BLaER1 treated with 17β-estradiol and CSF1 and Interleukin-3, amounts not matched to agents 10 nM and 100 nM (cell line): ENCODE data around the gene ADPRM.
A peak's percentile ranks its signal among the peaks of the same experiment; 100 is the strongest.

Experiments used
- H3K27ac ChIP-seq, 11 experiments: shearing (Covaris generic); formaldehyde crosslinking; 2 replicates each; pipeline ENCODE4 v1.8.1; 2022
- H3K27me3 ChIP-seq, 11 experiments: shearing (Covaris generic); formaldehyde crosslinking; 2 replicates each; pipeline ENCODE4 v1.8.1; 2022
- H3K36me3 ChIP-seq, 11 experiments: shearing (Covaris generic); formaldehyde crosslinking; 2 replicates each; pipeline ENCODE4 v1.8.1; 2022
- H3K4me1 ChIP-seq, 10 experiments: shearing (Covaris generic); formaldehyde crosslinking; 2 replicates each; pipeline ENCODE4 v1.8.1; 2022
- H3K4me2 ChIP-seq, 11 experiments: shearing (Covaris generic); formaldehyde crosslinking; 2 replicates each; pipeline ENCODE4 v1.8.1; 2022
- H3K4me3 ChIP-seq, 10 experiments: shearing (Covaris generic); formaldehyde crosslinking; 2 replicates each; pipeline ENCODE4 v1.8.1; 2022
- H3K9ac ChIP-seq, 11 experiments: shearing (Covaris generic); formaldehyde crosslinking; 2 replicates each; pipeline ENCODE4 v1.8.1; 2022
- H3K9me3 ChIP-seq, 11 experiments: shearing (Covaris generic); formaldehyde crosslinking; replicated peaks in 1 of 11; 2 replicates each; pipeline ENCODE4 v1.8.1; 2022
- H4K20me1 ChIP-seq, 11 experiments: shearing (Covaris generic); formaldehyde crosslinking; 2 replicates each; pipeline ENCODE4 v1.8.1; 2022
- Cebpa-rat ChIP-seq, 11 experiments: shearing (Covaris generic); IDR thresholded peaks; 2 replicates each; pipeline ENCODE4 v1.8.1; 2022

Gene ADPRM

GRCh38 chr17:10733666-10734065 is 36.3 kb downstream of the ADPRM start:
- Histone ChIP-seq H3K9ac (no peak overlapping the region), H3K4me3 (no peak overlapping the region), H3K27me3 (no peaks in the 10 kb centered on the region), H3K4me2 (no peak overlapping the region), H3K9me3 (no peaks in the 10 kb centered on the region), H3K36me3 (no peaks in the 10 kb centered on the region), H3K4me1 (peaks cover 5 to 37% (median 27%) of the 10 kb centered on the region in 10 experiments; a peak in 17 of 20 replicates), H4K20me1 (no peaks in the 10 kb centered on the region), H3K27ac (no peak overlapping the region)
- no peak for TF ChIP-seq Cebpa-rat (IDR thresholded peaks at IDR 0.05)

DNA sequence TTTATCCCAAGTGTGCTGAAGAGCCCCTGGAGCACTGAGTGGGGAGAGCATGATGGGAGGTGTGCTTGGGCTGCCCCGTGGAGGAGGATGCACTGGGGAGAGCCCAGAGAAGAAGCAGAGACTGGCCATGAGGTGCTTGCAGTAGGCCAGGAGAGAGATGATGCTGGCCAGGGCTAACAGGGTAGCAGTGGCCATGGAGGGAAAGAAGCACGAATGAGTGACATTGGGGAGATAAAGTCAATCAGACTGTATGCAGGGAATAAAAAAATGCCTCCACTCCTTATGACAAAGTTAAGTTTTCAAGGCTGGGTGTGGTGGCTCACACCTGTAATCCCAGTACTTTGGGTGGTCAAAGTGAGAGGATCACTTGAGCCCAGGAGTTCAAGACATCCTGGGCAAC is 37.9 kb downstream of the ADPRM start:
- Histone ChIP-seq H3K4me2 (no peak overlapping the region), H3K9me3 (no peaks in the 10 kb centered on the region), H3K4me1 (peaks cover 5 to 28% (median 21%) of the 10 kb centered on the region in 10 experiments; a peak in 17 of 20 replicates), H3K9ac (no peak overlapping the region), H3K27ac (no peak overlapping the region), H3K36me3 (no peaks in the 10 kb centered on the region), H3K4me3 (no peak overlapping the region), H4K20me1 (no peaks in the 10 kb centered on the region), H3K27me3 (no peaks in the 10 kb centered on the region)
- TF ChIP-seq Cebpa-rat (IDR thresholded peaks at IDR 0.05), result no peak

DNA sequence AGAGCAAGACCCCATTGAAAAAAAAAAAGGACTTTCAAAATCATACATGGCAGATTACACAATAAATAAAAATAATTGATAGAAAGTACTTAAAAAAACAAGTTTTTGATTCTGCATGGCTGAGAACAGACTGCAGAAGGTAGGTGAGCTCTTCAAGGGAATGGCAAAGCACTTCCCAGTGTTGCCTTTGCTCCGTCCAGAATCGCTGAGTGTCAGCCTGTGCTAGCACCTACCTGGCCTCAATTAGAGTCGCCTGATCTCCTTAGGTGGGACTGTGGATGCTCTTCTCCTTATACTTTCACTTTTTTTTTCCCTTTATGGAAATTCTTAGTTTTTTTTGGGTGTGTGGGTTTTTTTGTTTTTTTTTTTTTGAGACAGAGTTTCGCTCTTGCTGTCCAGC is 38.4 kb downstream of the ADPRM start:
- Histone ChIP-seq H3K4me1 (peaks cover 5 to 22% (median 15%) of the 10 kb centered on the region in 10 experiments; a peak in 17 of 20 replicates), H4K20me1 (no peaks in the 10 kb centered on the region), H3K9ac (no peak overlapping the region), H3K36me3 (no peaks in the 10 kb centered on the region), H3K4me3 (no peak overlapping the region), H3K27ac (no peak overlapping the region), H3K9me3 (no peaks in the 10 kb centered on the region), H3K4me2 (no peak overlapping the region), H3K27me3 (no peaks in the 10 kb centered on the region)
- TF ChIP-seq Cebpa-rat (IDR thresholded peaks at IDR 0.05), result 0 out of 22 replicates have a peak, but pooled peaks of 1 of the 11 experiments have one; percentile 16

GRCh38 chr17:10737168-10737622 is 39.8 kb downstream of the ADPRM start:
- Histone ChIP-seq H3K9ac (no peak overlapping the region), H4K20me1 (no peaks in the 10 kb centered on the region), H3K36me3 (no peaks in the 10 kb centered on the region), H3K4me2 (peak overlapping the region in 9 of 11 experiments; percentile 3 to 55 (median 23); a peak in 12 of 22 replicates), H3K4me3 (no peak overlapping the region), H3K4me1 (peaks cover 3 to 16% (median 9%) of the 10 kb centered on the region in 10 experiments; a peak in 14 of 20 replicates), H3K27ac (0 out of 22 replicates have a peak overlapping the region, but pooled peaks of 1 of the 11 experiments have one; percentile 9), H3K9me3 (no peaks in the 10 kb centered on the region), H3K27me3 (no peaks in the 10 kb centered on the region)
- TF ChIP-seq Cebpa-rat (IDR thresholded peaks at IDR 0.05), result 0 out of 22 replicates have a peak, but pooled peaks of 1 of the 11 experiments have one; percentile 21

DNA sequence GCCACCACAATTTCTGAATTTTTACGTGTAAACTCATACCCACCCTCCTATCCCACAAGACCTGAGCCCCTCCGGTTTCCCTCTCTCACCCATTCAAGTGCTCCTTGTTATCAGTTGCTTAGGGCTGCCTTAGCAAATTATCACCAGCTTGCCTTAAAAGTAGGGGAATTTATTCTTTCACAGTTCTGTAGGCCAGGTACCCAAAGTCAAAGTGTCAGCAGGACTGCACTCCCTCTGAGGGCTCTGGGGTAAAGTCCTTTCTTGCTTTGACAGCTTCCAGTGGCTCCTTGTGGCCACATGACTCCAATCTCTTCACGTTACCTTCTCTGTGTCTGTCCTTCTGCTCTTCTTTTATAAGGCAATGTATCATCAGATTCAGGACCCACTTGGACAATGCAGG is 40.3 kb downstream of the ADPRM start:
- TF ChIP-seq Cebpa-rat (IDR thresholded peaks at IDR 0.05), result no peak
- Histone ChIP-seq H3K4me3 (no peak overlapping the region), H4K20me1 (no peaks in the 10 kb centered on the region), H3K9me3 (no peaks in the 10 kb centered on the region), H3K27me3 (no peaks in the 10 kb centered on the region), H3K9ac (no peak overlapping the region), H3K4me2 (peak overlapping the region in 8 of 11 experiments; percentile 5 to 43 (median 22); a peak in 10 of 22 replicates), H3K36me3 (no peaks in the 10 kb centered on the region), H3K27ac (peak overlapping the region in 1 of 11 experiments; percentile 9; a peak in 1 of 22 replicates), H3K4me1 (peaks cover under 1 to 16% (median 9%) of the 10 kb centered on the region in 10 experiments; a peak in 14 of 20 replicates)

- Histone ChIP-seq H3K27ac (no peak overlapping the region), H4K20me1 (no peaks in the 10 kb centered on the region), H3K27me3 (no peaks in the 10 kb centered on the region), H3K36me3 (no peaks in the 10 kb centered on the region), H3K4me3 (no peak overlapping the region), H3K9ac (no peak overlapping the region), H3K4me2 (no peak overlapping the region), H3K9me3 (no peaks in the 10 kb centered on the region), H3K4me1 (peaks cover 0 to 16% (median 9%) of the 10 kb centered on the region in 10 experiments; a peak in 13 of 20 replicates)
- TF ChIP-seq Cebpa-rat (IDR thresholded peaks at IDR 0.05), result no peak
These were observed 41.3 kb downstream of the ADPRM start for GRCh38 chr17:10738521-10739258.

- no peak for TF ChIP-seq Cebpa-rat (IDR thresholded peaks at IDR 0.05)
- Histone ChIP-seq H3K4me1 (peaks cover 0 to 21% (median 14%) of the 10 kb centered on the region in 10 experiments; a peak in 16 of 20 replicates), H3K27ac (no peak overlapping the region), H3K9me3 (no peaks in the 10 kb centered on the region), H3K4me2 (no peak overlapping the region), H3K27me3 (no peaks in the 10 kb centered on the region), H3K9ac (no peak overlapping the region), H3K4me3 (no peak overlapping the region), H3K36me3 (no peaks in the 10 kb centered on the region), H4K20me1 (no peaks in the 10 kb centered on the region)
These were observed 42.0 kb downstream of the ADPRM start for GRCh38 chr17:10739386-10739785.

DNA sequence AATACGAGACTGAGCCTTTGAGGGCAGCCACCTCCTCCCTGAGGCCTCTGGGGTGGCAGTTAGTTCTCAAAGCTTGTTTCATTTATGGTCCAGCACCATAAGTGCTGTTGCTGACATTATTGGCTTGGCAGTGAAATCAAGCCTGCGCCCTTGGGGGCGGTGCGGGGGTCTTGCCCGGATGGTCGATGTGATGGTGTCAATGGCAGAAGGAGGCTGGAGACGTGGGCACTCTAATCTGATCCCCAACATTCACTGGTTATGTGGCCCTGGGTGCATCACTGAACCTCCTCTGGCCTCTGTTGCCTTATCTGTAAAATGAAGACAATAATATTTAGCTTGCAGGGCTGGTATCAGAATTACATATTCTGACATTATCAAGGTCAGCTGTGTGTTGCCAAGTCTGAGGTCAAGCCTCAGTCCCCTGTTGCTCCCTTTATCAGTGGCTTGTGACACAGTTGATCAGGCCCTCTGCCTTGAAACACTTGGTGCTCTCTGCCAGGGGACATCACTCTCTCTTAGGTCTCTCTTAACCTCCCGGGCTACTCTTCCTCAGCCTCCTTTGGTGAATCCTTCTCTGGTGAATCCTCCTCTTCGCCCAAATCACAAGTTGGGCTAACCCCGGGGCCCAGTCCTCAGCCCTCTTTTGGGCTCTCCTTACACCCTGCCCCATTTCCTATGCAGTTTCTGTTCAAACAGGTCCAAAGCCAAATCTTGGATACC is 44.2 kb downstream of the ADPRM start:
- Histone ChIP-seq H3K9me3 (no peaks in the 10 kb centered on the region), H3K9ac (no peak overlapping the region), H3K4me2 (no peak overlapping the region), H3K36me3 (no peaks in the 10 kb centered on the region), H3K4me3 (no peak overlapping the region), H3K27ac (no peak overlapping the region), H3K27me3 (no peaks in the 10 kb centered on the region), H4K20me1 (no peaks in the 10 kb centered on the region), H3K4me1 (peaks cover 0 to 30% (median 24%) of the 10 kb centered on the region in 10 experiments; a peak in 17 of 20 replicates)
- no peak for TF ChIP-seq Cebpa-rat (IDR thresholded peaks at IDR 0.05)

DNA sequence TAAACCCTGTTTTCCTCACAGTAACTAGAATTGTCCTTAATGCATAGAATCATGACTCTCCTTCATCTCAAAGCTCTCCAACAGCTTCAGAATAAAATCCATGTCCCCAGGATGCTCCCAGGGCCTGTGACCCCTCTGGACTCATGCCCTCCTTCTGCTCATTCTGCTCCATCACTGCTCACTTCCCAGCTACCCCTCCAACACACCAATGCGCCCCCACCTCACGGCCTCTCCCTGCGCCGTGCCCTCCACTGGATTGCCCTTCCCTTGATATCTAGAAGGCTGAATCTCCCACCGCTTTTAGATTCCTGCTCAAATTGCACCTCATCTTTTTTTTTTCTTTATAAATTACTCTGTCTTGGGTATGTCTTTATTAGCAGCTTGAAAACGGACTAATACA is 45.0 kb downstream of the ADPRM start:
- H3K27me3 ChIP-seq, result no peaks in the 10 kb centered on the region
- H3K36me3 ChIP-seq, result no peaks in the 10 kb centered on the region
- no peak for TF ChIP-seq Cebpa-rat (IDR thresholded peaks at IDR 0.05)
- no peaks in the 10 kb centered on the region for H4K20me1 ChIP-seq
- H3K9me3 ChIP-seq, result no peaks in the 10 kb centered on the region
- peaks cover 0 to 26% (median 19%) of the 10 kb centered on the region in 10 experiments; a peak in 17 of 20 replicates for H3K4me1 ChIP-seq
- H3K4me2 ChIP-seq, result no peak overlapping the region
- H3K27ac ChIP-seq, result no peak overlapping the region
- H3K4me3 ChIP-seq, result no peak overlapping the region
- no peak overlapping the region for H3K9ac ChIP-seq
